CD4-positive, CD25-positive, alpha-beta regulatory T cell (primary cell): ENCODE results near the gene DOCK11. TPM values are rescaled to one million over a fixed set of nuclear protein-coding genes. Genes with fewer than 3 reads are reported as not detected.
A peak's percentile ranks its signal among the peaks of the same experiment; 100 is the strongest.

Source experiments
- ATAC-seq, 2 donors: fragments of 150-1000 bp; cut with Tn5 transposase; one replicate each; pipeline ENCODE4 v1.10.0; 2021; ENCODE audit warnings: low read depth in 2 of 2, moderate number of reproducible peaks in 2 of 2, moderate library complexity in 1 of 2
- DNase-seq, 3 donors: peaks; one replicate each; pipeline versions ENCODE4 v3.0.0 to v3.0.0-alpha.2; 2012 to 2022; ENCODE audit warnings: mixed read lengths in 1 of 3
- H3K27ac ChIP-seq: one replicate; pipeline ENCODE4 v1.7.0; 2013; ENCODE audit warnings: mild to moderate bottlenecking, low read length; ENCODE audit not compliant: insufficient read depth, poor library complexity, severe bottlenecking
- H3K27me3 ChIP-seq: one replicate; pipeline ENCODE4 v1.7.0; 2013; ENCODE audit warnings: low read length; ENCODE audit not compliant: control insufficient read depth, insufficient read depth
- H3K36me3 ChIP-seq: one replicate; pipeline ENCODE4 v1.7.0; 2013; ENCODE audit warnings: mild to moderate bottlenecking, low read length, moderate library complexity; ENCODE audit not compliant: control insufficient read depth, insufficient read depth
- H3K4me1 ChIP-seq: 2 replicates; pipeline ENCODE4 v1.7.0; 2013; ENCODE audit warnings: mild to moderate bottlenecking, low read length; ENCODE audit not compliant: insufficient read depth, control insufficient read depth, poor library complexity, severe bottlenecking
- H3K4me3 ChIP-seq: one replicate; pipeline ENCODE4 v1.7.0; 2013; ENCODE audit warnings: low read depth, mild to moderate bottlenecking, low read length, moderate library complexity
- H3K9me3 ChIP-seq, 2 experiments: 1 replicate in 1 of 2; 2 replicates in 1 of 2; pipeline ENCODE4 v1.7.0; 2013; ENCODE audit warnings: low read length in 2 of 2, mild to moderate bottlenecking in 1 of 2, moderate library complexity in 1 of 2; ENCODE audit not compliant: control insufficient read depth in 2 of 2
- H3K27ac Mint-ChIP-seq, 3 donors: one replicate each; pipeline ENCODE4 v1.8.0; 2020 to 2022; ENCODE audit warnings: mild to moderate bottlenecking in 3 of 3, mixed read lengths in 3 of 3, moderate library complexity in 2 of 3
- H3K27me3 Mint-ChIP-seq: one replicate; pipeline ENCODE4 v1.8.0; 2022; ENCODE audit warnings: mild to moderate bottlenecking, mixed read lengths
- H3K36me3 Mint-ChIP-seq: one replicate; pipeline ENCODE4 v1.8.0; 2020; ENCODE audit warnings: mixed read lengths
- H3K4me1 Mint-ChIP-seq, 4 donors: one replicate each; pipeline ENCODE4 v1.8.0; 2020 to 2022; ENCODE audit warnings: mixed read lengths in 4 of 4, mild to moderate bottlenecking in 1 of 4
- H3K4me3 Mint-ChIP-seq, 4 donors: one replicate each; pipeline ENCODE4 v1.8.0; 2020 to 2022; ENCODE audit warnings: mild to moderate bottlenecking in 4 of 4, mixed read lengths in 4 of 4, moderate library complexity in 3 of 4
- H3K9me3 Mint-ChIP-seq, 7 donors: one replicate each; pipeline ENCODE4 v1.8.0; 2020 to 2022; ENCODE audit warnings: mixed read lengths in 7 of 7, mild to moderate bottlenecking in 3 of 7, moderate library complexity in 2 of 7
- polyA plus RNA-seq, 4 donors: library from polyadenylated mRNA; unstranded; fragments of 300-500 nt; fragmentation: Illumina TruSeq; gene quantifications; one replicate each; pipeline ENCODE4 v1.2.3, GENCODE V29; 2021
- total RNA-seq: library from RNA; stranded (reverse); gene quantifications from one replicate; pipeline ENCODE4 v1.2.3, GENCODE V29; 2022

The DOCK11 gene
- total and polyA plus RNA-seq, 5 donors from 2014 or later: 26.5 to 126 (median 35.2) TPM

DNA sequence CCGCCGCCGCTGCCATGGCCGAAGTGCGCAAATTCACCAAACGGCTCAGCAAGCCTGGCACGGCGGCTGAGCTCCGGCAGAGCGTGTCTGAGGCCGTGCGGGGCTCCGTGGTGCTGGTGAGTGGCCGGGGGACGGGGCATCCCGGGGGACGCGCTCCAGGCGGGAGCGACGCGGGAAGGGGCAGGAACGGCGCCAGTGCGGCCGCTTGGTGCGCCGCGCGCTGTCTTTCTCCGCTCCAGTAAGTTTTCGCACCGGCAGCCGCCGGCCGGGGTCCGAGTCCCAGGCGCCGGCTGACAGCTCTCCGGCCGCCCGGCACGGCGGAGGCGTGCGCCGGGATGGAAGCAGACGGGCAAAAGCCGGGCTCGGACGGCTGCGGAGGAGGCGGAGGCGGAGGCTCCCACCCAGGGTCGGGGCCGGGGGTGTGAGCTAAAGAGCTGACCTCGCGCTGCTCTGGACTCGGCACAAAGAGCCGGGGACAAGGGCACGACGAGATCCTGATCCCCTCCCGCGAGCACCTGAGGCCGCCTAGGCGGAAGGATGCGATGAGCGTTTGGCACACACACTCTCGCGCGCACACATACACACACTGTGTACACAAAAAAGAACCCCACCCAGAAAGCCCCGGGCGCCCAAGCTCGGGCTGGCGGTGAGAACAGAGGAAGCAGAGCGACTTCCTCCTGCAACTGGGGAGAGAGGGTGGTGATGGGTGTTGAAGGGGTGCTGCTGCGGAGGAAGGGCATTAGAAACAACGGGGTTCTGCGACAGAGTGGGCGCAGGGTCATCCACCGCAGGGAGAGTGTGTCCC, 545 bp downstream of the DOCK11 start:
- Mint-ChIP-seq H3K4me3 (peak overlapping the region; percentile 96 to 100 (median 98)), H3K27ac (peak overlapping the region; percentile 96 to 98 (median 98)), H3K9me3 (peaks cover 0 to 2% (median 0%) of the 10 kb centered on the region in 7 donors), H3K27me3 (peaks cover 6% of the 10 kb centered on the region), H3K4me1 (peaks cover 5 to 33% (median 14%) of the 10 kb centered on the region in 4 donors), H3K36me3 (no peaks in the 10 kb centered on the region)
- H3K36me3 ChIP-seq: peaks cover 11% of the 10 kb centered on the region
- peak overlapping the region; percentile 92 for H3K4me3 ChIP-seq
- no peaks in the 10 kb centered on the region for H3K27me3 ChIP-seq
- DNase-seq: peak; percentile 63 to 92 (median 83)
- no peaks in the 10 kb centered on the region for H3K9me3 ChIP-seq
- ATAC-seq: peak; percentile 75 to 79
- peaks cover 33% of the 10 kb centered on the region for H3K4me1 ChIP-seq
- peak overlapping the region; percentile 88 for H3K27ac ChIP-seq

DNA sequence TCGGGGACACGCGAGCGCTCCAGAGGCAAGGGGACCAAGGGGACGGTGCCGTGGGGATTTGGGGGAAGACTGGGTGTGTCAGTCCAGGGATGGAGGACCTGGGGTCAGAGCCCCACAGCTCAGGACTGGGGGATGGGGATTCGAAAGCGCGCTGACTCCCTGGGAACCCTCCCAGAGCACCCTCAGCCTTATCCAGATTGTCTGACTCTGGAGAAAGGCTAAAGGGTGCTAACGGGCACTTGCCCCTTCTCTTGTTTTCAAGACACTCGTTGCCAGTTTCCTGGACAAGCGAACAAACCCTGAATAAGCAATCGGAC, 1.1 kb downstream of the DOCK11 start:
- H3K4me3 ChIP-seq: peak overlapping the region; percentile 92
- Mint-ChIP-seq H3K4me1 (peaks cover 5 to 35% (median 15%) of the 10 kb centered on the region in 4 donors), H3K9me3 (peaks cover 0 to 2% (median 0%) of the 10 kb centered on the region in 7 donors), H3K27me3 (peaks cover 6% of the 10 kb centered on the region), H3K4me3 (peak overlapping the region; percentile 96 to 100 (median 98)), H3K36me3 (no peaks in the 10 kb centered on the region), H3K27ac (peak overlapping the region; percentile 96 to 98 (median 98))
- no peaks in the 10 kb centered on the region for H3K9me3 ChIP-seq
- H3K4me1 ChIP-seq: peaks cover 38% of the 10 kb centered on the region
- DNase-seq (no peak), ATAC-seq (no peak)
- H3K27me3 ChIP-seq: no peaks in the 10 kb centered on the region
- peaks cover 11% of the 10 kb centered on the region for H3K36me3 ChIP-seq
- peak overlapping the region; percentile 88 for H3K27ac ChIP-seq

DNA sequence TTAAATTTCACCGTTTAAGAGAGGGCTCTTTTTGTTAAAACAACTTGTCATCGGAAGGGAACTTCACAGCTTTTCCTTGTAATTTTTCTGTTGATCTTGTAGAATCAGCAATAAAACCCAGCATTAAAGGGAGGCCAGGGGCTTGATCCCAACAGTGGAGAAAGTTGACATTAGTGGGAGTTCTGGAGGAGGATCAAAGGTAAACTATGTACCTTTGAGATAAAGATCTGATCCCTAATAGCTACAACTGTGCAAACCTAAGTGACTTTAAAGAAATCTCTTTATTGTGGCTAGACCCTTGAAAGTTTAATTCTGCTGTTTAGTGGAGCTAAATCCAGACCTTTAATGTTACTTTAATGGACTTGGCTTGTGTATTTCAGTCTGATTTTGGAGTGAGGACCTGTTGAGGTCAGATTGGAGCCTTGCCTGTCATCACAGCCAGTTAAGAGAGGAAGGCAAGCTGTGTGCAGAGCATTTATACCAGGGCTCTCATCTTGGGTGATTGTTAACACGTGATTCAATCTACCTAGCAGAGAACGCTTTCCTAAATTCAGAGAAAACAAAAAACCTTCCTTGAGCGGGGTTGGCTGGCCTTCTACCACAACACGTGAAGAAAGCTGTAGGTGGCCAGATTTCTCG, 1.7 kb downstream of the DOCK11 start:
- Histone ChIP-seq H3K36me3 (peaks cover 11% of the 10 kb centered on the region), H3K4me3 (peak overlapping the region; percentile 92), H3K4me1 (peaks cover 43% of the 10 kb centered on the region), H3K27me3 (no peaks in the 10 kb centered on the region), H3K27ac (peak overlapping the region; percentile 88), H3K9me3 (no peaks in the 10 kb centered on the region)
- Mint-ChIP-seq H3K27me3 (peaks cover 6% of the 10 kb centered on the region), H3K4me3 (peak overlapping the region; percentile 96 to 100 (median 98)), H3K4me1 (peaks cover 10 to 41% (median 19%) of the 10 kb centered on the region in 4 donors), H3K36me3 (no peaks in the 10 kb centered on the region), H3K27ac (peak overlapping the region; percentile 95 to 98 (median 98)), H3K9me3 (peaks cover 0 to 2% (median 0%) of the 10 kb centered on the region in 7 donors)
- DNase-seq (peak in 2 of 3 donors; percentile 39 to 80), ATAC-seq (peak; percentile 27 to 32)

DNA sequence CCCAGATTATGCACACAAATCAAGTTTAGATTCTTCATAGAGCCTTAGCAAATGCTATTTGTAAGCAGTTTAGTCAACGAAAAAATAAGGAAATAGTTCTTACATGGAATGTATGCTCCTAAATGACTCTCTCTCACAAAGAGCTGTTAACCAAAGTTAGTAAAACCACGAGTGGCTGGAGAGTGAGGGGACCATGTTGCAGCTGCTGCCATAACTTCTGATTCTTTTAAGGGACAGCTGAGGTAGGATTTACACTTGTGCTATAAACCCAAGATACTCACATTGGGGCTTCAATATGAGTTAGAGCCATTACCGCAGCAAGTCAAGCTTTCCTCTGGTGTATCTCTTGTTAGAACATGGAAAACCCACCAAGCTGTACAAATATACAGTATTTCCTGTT, 2.7 kb downstream of the DOCK11 start:
- Mint-ChIP-seq H3K27me3 (peaks cover 6% of the 10 kb centered on the region), H3K36me3 (no peaks in the 10 kb centered on the region), H3K4me1 (peaks cover 17 to 50% (median 28%) of the 10 kb centered on the region in 4 donors), H3K27ac (peak overlapping the region; percentile 95 to 98 (median 98)), H3K4me3 (peak overlapping the region; percentile 96 to 100 (median 98)), H3K9me3 (peaks cover 0 to 2% (median 0%) of the 10 kb centered on the region in 7 donors)
- H3K27ac ChIP-seq: peak overlapping the region; percentile 88
- ATAC-seq (no peak), DNase-seq (no peak)
- H3K36me3 ChIP-seq: peaks cover 11% of the 10 kb centered on the region
- H3K4me3 ChIP-seq: peak overlapping the region; percentile 92
- H3K9me3 ChIP-seq: no peaks in the 10 kb centered on the region
- peaks cover 53% of the 10 kb centered on the region for H3K4me1 ChIP-seq
- no peaks in the 10 kb centered on the region for H3K27me3 ChIP-seq

DNA sequence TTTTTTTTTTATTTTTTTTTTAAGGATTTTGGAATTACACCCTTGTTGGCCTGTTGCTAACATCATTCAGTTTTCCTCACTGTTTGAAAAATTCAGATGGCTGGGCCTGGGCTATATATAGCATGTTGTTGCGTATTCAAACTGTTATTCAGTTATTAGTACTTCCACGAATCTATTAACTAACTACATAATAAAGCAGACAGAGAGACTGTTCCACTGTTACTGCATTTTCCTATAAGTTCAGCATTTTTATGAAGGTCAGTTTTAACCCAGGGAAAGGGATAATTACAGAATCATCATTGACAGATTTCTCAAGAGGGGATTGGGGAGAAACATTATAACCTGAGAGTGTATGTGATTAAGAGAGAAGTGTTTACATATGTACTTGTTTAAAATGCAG, 3.1 kb downstream of the DOCK11 start:
- Mint-ChIP-seq H3K27ac (peak overlapping the region in 1 of 3 donors; percentile 98), H3K9me3 (peaks cover 0 to 2% (median 0%) of the 10 kb centered on the region in 7 donors), H3K36me3 (no peaks in the 10 kb centered on the region), H3K4me1 (peaks cover 21 to 54% (median 31%) of the 10 kb centered on the region in 4 donors), H3K27me3 (peaks cover 6% of the 10 kb centered on the region), H3K4me3 (peak overlapping the region; percentile 16 to 100 (median 96))
- Histone ChIP-seq H3K4me1 (peaks cover 57% of the 10 kb centered on the region), H3K4me3 (peak overlapping the region; percentile 92), H3K27ac (peak overlapping the region; percentile 88), H3K9me3 (no peaks in the 10 kb centered on the region), H3K36me3 (peaks cover 11% of the 10 kb centered on the region), H3K27me3 (no peaks in the 10 kb centered on the region)
- ATAC-seq (no peak), DNase-seq (no peak)

DNA sequence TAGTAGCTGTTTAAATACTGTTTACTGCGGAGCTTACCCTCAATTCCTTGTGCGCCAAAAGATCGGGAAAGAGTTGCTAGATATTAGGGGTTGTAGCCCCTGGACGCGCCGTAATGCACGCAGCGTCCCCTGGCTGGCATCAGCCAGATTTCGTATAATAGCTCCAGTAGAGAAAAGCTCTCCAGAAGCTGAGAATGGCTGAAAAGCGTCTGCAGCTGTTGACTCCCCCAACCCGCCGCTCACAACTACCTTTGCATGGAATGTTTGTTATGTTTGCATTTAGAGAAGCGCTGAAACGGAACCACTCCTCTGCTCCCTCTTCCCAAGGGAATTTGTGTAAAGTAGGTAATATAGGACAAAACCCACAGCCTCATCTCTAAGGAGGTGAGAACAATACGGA, 3.7 kb downstream of the DOCK11 start:
- DNase-seq (no peak), ATAC-seq (no peak)
- H3K4me3 Mint-ChIP-seq: peak overlapping the region; percentile 16 to 97 (median 70)
- peak overlapping the region in 2 of 3 donors; percentile 75 to 98 for H3K27ac Mint-ChIP-seq
- Histone ChIP-seq H3K27me3 (no peaks in the 10 kb centered on the region), H3K36me3 (peaks cover 11% of the 10 kb centered on the region), H3K4me1 (peaks cover 63% of the 10 kb centered on the region), H3K27ac (peak overlapping the region; percentile 88), H3K9me3 (no peaks in the 10 kb centered on the region), H3K4me3 (peak overlapping the region; percentile 92)
- peaks cover 0 to 2% (median 0%) of the 10 kb centered on the region in 7 donors for H3K9me3 Mint-ChIP-seq
- H3K36me3 Mint-ChIP-seq: no peaks in the 10 kb centered on the region
- H3K4me1 Mint-ChIP-seq: peaks cover 21 to 57% (median 31%) of the 10 kb centered on the region in 4 donors
- H3K27me3 Mint-ChIP-seq: peaks cover 6% of the 10 kb centered on the region

DNA sequence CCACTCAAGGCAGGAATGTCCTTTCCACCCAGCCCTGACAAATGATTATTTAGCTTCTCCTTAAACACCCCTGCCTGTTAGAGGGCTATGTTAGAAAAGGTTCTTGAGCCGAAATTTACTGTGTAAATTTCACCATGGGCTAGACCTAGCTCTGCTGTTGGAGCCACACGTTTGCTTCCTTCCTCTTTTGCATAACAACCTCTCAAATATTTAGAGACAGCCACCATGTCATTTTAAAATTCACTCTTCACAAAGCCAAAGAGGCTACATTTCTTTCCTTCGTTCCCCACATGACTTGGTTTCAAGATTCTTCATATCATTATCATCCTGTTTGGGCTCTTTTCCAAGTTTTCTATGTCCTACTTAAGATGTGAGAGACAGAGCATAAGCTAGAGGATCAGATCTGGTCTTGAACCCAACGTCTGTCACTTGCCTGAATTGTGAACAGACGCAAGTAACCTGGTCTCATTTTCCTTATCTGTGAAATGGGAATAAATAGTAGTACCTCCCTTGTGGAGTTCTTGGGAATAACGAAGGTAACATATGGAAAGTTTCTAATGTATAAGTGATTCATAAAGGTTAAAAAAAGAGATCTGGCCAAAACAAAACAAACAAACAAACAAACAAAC, 6.7 kb downstream of the DOCK11 start:
- H3K4me1 ChIP-seq: peaks cover 74% of the 10 kb centered on the region
- Mint-ChIP-seq H3K9me3 (no peaks in the 10 kb centered on the region), H3K27ac (peak overlapping the region; percentile 87 to 95 (median 92)), H3K36me3 (no peaks in the 10 kb centered on the region), H3K4me3 (peak overlapping the region; percentile 62 to 83 (median 74)), H3K27me3 (no peaks in the 10 kb centered on the region), H3K4me1 (peaks cover 21 to 75% (median 40%) of the 10 kb centered on the region in 4 donors)
- H3K27me3 ChIP-seq: no peaks in the 10 kb centered on the region
- DNase-seq: peak in 1 of 3 donors; percentile 19
- H3K4me3 ChIP-seq: peak overlapping the region; percentile 68
- peak; percentile 42 to 56 for ATAC-seq
- H3K36me3 ChIP-seq: peaks cover 11% of the 10 kb centered on the region
- H3K27ac ChIP-seq: peak overlapping the region; percentile 72
- no peaks in the 10 kb centered on the region for H3K9me3 ChIP-seq
